ENCODE data around the gene PROCA1.

DNA sequence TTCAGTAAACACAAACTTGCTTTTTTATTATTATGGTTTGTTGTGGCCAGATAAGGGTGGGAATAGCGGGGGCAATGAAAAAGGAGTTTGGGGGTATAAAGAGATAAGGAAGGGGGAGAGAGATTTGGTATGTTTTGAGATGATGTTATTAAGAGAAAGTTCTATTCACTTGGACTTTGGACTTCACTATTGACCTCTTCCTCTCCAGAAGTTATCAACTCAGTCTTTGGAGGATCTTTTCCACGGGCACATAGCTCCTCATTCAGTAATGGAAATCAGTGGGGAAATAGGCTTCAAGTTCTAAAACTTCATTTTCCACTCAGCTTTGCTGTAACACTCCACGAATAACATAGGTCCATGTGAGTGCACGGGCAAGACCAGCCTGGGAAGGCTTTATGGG lies 23.2 kb downstream of the PROCA1 start:
- TF ChIP-seq, protein P1, sequence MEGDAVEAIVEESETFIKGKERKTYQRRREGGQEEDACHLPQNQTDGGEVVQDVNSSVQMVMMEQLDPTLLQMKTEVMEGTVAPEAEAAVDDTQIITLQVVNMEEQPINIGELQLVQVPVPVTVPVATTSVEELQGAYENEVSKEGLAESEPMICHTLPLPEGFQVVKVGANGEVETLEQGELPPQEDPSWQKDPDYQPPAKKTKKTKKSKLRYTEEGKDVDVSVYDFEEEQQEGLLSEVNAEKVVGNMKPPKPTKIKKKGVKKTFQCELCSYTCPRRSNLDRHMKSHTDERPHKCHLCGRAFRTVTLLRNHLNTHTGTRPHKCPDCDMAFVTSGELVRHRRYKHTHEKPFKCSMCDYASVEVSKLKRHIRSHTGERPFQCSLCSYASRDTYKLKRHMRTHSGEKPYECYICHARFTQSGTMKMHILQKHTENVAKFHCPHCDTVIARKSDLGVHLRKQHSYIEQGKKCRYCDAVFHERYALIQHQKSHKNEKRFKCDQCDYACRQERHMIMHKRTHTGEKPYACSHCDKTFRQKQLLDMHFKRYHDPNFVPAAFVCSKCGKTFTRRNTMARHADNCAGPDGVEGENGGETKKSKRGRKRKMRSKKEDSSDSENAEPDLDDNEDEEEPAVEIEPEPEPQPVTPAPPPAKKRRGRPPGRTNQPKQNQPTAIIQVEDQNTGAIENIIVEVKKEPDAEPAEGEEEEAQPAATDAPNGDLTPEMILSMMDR (IDR thresholded peaks at IDR 0.05) = no peak
- TF ChIP-seq POLR2AphosphoS5 (IDR thresholded peaks at IDR 0.05) = no peak
